ENCODE measurements around the gene CDC27. TPM values are rescaled to one million over a fixed set of nuclear protein-coding genes. Genes with fewer than 3 reads are reported as not detected.

Gene CDC27
- total RNA-seq, 1 experiment from 2014 or later = 141 TPM

DNA sequence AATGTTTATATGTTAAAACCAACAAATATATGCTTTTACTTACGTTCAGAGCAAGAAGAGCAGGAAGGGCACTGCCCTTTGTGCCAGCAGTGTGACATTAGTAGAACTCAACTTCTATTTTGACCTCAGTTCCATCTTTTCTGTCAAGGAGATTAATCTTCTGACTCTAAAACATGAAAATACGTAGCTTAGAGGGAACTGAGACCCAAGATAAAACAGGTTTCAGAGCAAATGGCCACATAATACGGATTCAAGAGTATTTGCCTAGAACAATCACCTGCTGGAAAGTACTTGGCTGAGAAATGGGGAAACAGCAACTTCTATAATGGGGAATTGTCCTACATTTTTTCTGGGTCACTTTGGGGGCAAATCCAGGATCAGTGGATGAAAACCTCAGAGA lies 42.2 kb upstream of the CDC27 start:
- Mint-ChIP-seq H3K9me3 (ENCODE audit: unreplicated experiment) (no peaks in the 10 kb centered on the region), H3K36me3 (ENCODE audit: insufficient read depth, unreplicated experiment) (no peaks in the 10 kb centered on the region), H3K27ac (ENCODE audit: low read depth, unreplicated experiment) (no peak overlapping the region), H3K4me3 (ENCODE audit: unreplicated experiment) (no peak overlapping the region), H3K27me3 (ENCODE audit: insufficient read depth, unreplicated experiment) (no peaks in the 10 kb centered on the region), H3K4me1 (ENCODE audit: insufficient read depth, unreplicated experiment) (peaks cover 16% of the 10 kb centered on the region)
- no peak for DNase-seq (ENCODE audit: unreplicated experiment)
- intact Hi-C loops (cut with micrococcal nuclease) = no loop called here
- ChIA-PET CTCF (interaction anchor here (0.6 to 1.0 kb wide), 2 partner anchors 70 to 84 kb away, joined by 5 read pairs; no protein-coding TSS in a partner anchor), POLR2A (interaction anchor here (1.4 kb wide), 1 partner anchor 9 kb away, joined by 5 read pairs; no protein-coding TSS in a partner anchor)
- TF ChIP-seq, protein P1, sequence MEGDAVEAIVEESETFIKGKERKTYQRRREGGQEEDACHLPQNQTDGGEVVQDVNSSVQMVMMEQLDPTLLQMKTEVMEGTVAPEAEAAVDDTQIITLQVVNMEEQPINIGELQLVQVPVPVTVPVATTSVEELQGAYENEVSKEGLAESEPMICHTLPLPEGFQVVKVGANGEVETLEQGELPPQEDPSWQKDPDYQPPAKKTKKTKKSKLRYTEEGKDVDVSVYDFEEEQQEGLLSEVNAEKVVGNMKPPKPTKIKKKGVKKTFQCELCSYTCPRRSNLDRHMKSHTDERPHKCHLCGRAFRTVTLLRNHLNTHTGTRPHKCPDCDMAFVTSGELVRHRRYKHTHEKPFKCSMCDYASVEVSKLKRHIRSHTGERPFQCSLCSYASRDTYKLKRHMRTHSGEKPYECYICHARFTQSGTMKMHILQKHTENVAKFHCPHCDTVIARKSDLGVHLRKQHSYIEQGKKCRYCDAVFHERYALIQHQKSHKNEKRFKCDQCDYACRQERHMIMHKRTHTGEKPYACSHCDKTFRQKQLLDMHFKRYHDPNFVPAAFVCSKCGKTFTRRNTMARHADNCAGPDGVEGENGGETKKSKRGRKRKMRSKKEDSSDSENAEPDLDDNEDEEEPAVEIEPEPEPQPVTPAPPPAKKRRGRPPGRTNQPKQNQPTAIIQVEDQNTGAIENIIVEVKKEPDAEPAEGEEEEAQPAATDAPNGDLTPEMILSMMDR (IDR thresholded peaks at IDR 0.05; ENCODE audit: unreplicated experiment) = no peak
- BruUV-seq (replicated peaks) = no TSS peak

DNA sequence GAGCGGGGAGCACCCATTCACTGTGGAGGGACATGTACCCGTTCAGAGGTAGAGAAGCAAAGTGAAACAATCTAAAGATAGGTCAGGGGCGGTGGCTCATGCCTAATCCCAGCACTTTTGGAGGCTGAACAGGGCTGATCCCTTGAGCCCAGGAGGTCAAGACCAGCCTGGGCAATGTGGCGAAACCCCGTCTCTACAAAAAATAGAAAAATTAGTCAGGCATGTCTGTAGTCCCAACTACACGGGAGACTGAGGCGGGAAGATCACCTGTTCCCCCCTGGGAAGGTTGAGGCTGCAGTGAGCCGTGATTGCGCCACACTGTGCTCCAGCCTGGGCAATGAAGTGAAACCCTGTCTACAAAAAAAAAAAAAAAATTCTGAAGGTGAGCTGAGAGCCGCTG lies 41.8 kb upstream of the CDC27 start:
- Mint-ChIP-seq H3K4me1 (ENCODE audit: insufficient read depth, unreplicated experiment) (peaks cover 19% of the 10 kb centered on the region), H3K27me3 (ENCODE audit: insufficient read depth, unreplicated experiment) (no peaks in the 10 kb centered on the region), H3K27ac (ENCODE audit: low read depth, unreplicated experiment) (no peak overlapping the region), H3K4me3 (ENCODE audit: unreplicated experiment) (no peak overlapping the region), H3K36me3 (ENCODE audit: insufficient read depth, unreplicated experiment) (no peaks in the 10 kb centered on the region), H3K9me3 (ENCODE audit: unreplicated experiment) (no peaks in the 10 kb centered on the region)
- ChIA-PET POLR2A (interaction anchor here (1.4 kb wide), 1 partner anchor 9 kb away, joined by 5 read pairs; no protein-coding TSS in a partner anchor), CTCF (interaction anchor here (0.9 to 3.5 kb wide), 5 partner anchors 11 to 85 kb away, joined by 5 to 90 read pairs (median 6); no protein-coding TSS in a partner anchor)
- no TSS peak for BruUV-seq (replicated peaks)
- TF ChIP-seq, protein P1 (IDR thresholded peaks at IDR 0.05; ENCODE audit: unreplicated experiment) = no peak
- DNase-seq (ENCODE audit: unreplicated experiment) = no peak
- intact Hi-C loops (cut with micrococcal nuclease) = no loop called here

DNA sequence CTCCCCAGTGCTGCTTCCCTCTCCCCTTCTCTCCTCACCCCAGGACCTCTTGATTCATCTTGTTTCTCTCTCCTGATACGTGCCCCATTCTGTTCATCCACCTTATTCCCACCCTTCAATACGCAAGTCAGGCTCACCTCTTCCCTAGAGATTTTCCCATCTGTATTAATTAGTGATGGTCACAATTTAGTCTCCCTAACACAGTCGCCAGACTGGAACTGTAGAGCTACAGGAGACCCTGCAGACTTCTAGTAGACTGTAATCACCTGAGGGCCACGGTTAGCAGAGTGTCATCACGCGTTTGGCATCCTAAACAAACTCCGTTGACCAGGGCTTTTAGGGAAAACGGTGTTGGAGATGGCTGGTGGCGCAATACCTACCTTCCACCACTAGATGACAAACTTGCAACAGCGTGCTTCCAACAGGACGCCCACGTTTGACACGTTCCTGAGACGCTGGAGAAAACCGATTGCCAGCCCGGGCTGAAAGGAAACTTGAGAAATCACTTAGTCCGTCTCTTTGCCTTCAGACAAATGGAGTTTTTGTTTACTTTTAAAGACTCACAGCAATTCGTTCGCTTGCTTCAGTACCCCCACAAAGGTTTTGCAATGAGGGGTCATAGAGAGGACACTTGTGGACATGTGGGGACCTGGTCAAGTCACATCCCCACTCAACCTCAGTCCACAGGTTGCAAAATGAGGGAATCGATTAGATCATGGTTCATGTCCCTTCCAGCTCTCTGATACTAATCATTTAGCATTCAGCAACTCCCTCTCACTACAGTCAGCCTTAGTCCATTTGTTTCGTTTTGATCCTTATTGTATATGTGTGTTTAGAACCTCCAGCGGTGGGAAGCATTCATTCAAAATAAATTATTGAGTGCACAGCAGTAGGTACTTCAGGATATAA lies 40.7 kb upstream of the CDC27 start:
- H3K27ac Mint-ChIP-seq (ENCODE audit: low read depth, unreplicated experiment) = no peak overlapping the region
- no peaks in the 10 kb centered on the region for H3K27me3 Mint-ChIP-seq (ENCODE audit: insufficient read depth, unreplicated experiment)
- peak; percentile 95 for DNase-seq (ENCODE audit: unreplicated experiment)
- POLR2A ChIA-PET = interaction anchor here (0.8 to 1.8 kb wide), 3 partner anchors 10 to 86 kb away, joined by 4 to 7 read pairs (median 5); no protein-coding TSS in a partner anchor
- no peaks in the 10 kb centered on the region for H3K9me3 Mint-ChIP-seq (ENCODE audit: unreplicated experiment)
- intact Hi-C loops (cut with micrococcal nuclease) = loop anchor here (1.0 kb wide), 1 partner anchor 86 kb away; no protein-coding TSS in a partner anchor
- BruUV-seq (replicated peaks) = no TSS peak
- CTCF ChIA-PET = interaction anchor here (0.6 to 3.5 kb wide), 24 partner anchors 11 to 434 kb away, joined by 3 to 90 read pairs (median 4); no protein-coding TSS in a partner anchor
- peak overlapping the region; percentile 19 for H3K4me3 Mint-ChIP-seq (ENCODE audit: unreplicated experiment)
- TF ChIP-seq, protein P1 (IDR thresholded peaks at IDR 0.05; ENCODE audit: unreplicated experiment) = peak; percentile 98
- H3K36me3 Mint-ChIP-seq (ENCODE audit: insufficient read depth, unreplicated experiment) = no peaks in the 10 kb centered on the region
- H3K4me1 Mint-ChIP-seq (ENCODE audit: insufficient read depth, unreplicated experiment) = peaks cover 30% of the 10 kb centered on the region

DNA sequence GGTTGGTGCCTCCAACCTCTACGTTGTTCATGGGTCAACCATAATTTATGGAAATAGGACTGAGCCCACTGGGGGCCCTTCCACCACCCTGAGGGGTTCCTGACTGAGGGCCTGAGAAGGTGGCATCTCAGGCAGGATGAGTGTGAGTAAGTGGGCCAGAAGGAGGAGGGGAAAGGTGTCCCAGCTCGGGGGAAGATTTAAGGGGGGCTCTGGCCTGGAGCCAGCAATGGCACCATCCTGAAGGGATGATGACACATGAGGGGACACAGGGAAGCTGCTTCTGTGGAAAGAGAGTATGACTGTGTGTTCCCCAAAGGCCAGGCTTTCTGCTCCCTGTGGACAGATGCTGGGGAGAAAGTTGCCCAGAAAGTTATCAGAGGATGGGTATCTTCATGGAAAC lies 38.8 kb upstream of the CDC27 start:
- Mint-ChIP-seq H3K4me1 (ENCODE audit: insufficient read depth, unreplicated experiment) (peaks cover 38% of the 10 kb centered on the region), H3K4me3 (ENCODE audit: unreplicated experiment) (no peak overlapping the region), H3K9me3 (ENCODE audit: unreplicated experiment) (no peaks in the 10 kb centered on the region), H3K27me3 (ENCODE audit: insufficient read depth, unreplicated experiment) (no peaks in the 10 kb centered on the region), H3K36me3 (ENCODE audit: insufficient read depth, unreplicated experiment) (no peaks in the 10 kb centered on the region), H3K27ac (ENCODE audit: low read depth, unreplicated experiment) (no peak overlapping the region)
- no TSS peak for BruUV-seq (replicated peaks)
- no peak for DNase-seq (ENCODE audit: unreplicated experiment)
- POLR2A ChIA-PET = no interaction called here
- TF ChIP-seq, protein P1 (IDR thresholded peaks at IDR 0.05; ENCODE audit: unreplicated experiment) = no peak
- CTCF ChIA-PET = interaction anchor here (1.7 to 3.5 kb wide), 2 partner anchors 13 to 87 kb away, joined by 9 to 90 read pairs; no protein-coding TSS in a partner anchor
- intact Hi-C loops (cut with micrococcal nuclease) = no loop called here

All from MCF 10A (cell line).